ENCODE results near the gene EPHB3.

GRCh38 chr3:184600685-184601377 lies 39.2 kb downstream of the EPHB3 start:
- TF ChIP-seq POLR2A (IDR thresholded peaks at IDR 0.05) (no peak), CTCF (IDR thresholded peaks at IDR 0.05) (no peak)
